Kidney tubule cell (primary cell): Measurements from ENCODE around the gene SMARCC1.
A peak's percentile ranks its signal among the peaks of the same experiment; 100 is the strongest.

ENCODE experiments used
- DNase-seq: peaks from one replicate; pipeline ENCODE4 v3.0.0-alpha.2; 2018; ENCODE audit warnings: low spot score

Gene SMARCC1

DNA sequence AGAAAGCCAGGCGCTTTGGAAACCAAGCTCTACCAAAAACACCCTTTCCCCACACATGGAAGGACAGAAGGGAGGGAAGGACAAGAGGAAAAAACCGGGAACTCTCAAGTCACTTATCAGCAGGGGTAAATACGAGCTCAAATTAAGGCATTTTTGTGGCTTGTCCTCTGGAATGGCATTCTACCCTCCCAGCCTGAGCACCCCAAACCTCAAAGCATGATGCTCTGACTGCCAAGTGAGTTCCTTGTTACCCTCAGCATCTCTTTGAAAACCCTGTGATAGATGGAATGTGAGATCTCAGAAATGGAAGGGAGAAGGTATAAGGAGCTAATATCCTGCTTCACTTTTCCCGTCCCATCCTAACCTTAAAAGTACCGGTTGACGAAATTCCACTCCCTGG is 194.9 kb downstream of the SMARCC1 start:
- no peak for DNase-seq

DNA sequence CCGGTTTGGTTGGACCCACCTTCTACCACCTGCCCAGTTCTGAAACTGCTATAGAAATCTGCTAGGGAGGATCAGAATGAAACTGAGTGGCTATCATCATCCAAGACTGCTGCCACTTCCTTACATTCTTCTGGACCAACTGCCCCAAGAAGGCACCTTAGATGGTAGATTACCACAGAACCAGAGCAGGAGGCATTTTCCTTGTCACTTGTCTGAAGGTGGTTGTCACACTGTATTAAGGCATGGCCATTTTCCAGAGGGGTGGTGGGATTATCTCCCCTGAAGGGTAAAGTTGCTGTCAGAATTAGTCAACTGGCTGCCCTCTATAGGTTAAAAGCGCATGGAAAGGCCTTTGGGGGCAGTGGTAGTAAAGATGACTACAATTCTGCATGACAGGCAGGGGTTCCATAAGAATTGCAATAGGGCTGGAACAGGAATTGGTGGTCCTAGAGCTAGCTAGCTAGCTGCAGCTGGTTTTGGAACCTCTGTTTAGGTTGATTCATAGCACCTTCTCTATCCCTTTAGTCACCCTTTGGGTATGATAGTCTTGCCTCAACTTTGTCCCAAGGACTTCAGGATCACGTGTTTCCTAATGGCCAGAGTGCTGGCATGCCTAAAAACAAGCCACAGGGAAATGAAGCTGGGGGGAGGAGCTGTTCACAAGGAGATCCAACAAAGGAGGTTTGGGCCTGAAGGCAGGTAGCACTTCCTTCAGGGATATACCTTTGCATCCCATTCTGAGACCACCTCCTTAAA is 198.2 kb downstream of the SMARCC1 start:
- DNase-seq = peak; percentile 20

DNA sequence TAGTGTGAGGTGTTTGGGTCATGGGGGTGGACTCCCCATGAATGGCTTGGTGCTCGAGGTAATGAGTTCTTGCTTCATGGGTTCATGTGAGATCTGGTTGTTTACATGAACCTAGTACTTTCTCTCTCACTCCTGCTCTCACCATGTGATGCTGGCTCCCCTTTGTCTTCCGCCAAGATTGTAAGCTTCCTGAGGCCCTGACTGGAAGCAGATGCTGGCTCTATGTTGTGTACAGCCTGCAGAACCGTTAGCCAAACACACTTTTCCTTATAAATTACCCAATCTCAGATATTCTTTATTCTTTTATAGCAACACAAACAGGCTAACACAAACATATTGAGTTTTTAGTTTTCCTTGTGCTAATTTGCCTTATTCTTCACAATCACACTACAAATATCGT is 199.9 kb downstream of the SMARCC1 start:
- no peak for DNase-seq

DNA sequence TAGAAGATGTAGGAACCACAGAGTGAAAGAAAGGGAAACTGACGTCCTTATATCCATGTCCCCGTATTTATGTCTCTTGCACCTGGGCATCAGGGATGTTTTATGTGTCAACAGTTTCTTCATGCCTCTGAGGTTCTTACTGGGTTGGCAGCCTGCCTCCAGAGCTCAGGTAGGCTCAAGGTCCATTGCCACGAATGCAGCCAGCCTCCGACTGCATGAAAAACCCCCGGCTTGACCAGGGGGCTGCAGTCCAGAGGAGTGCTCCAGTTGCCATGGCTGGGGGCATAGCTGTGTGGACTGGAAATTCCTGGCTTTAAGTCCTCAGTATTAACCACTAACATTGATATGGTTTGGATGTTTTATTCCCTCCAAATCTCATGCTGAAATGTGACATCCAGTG is 200.3 kb downstream of the SMARCC1 start:
- no peak for DNase-seq

DNA sequence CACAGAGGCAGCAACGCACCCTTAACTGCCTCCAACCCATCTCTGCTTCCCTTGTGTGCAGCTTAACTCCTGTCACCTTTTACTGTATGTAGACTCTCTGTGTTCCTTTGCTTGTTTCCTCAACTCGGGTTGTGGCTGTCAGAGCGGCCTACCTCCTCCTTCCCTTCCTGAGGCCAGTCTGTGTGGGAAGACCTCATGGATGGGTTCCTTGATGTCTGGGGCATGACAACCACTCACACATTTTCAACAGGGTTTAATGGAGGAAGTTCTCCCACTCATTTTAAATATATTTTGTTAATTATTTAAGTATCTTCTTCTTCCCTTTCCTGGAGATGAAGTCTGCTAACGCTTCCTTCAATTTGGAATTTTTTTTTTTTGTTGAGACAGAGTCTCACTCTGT is 201.2 kb downstream of the SMARCC1 start:
- no peak for DNase-seq

DNA sequence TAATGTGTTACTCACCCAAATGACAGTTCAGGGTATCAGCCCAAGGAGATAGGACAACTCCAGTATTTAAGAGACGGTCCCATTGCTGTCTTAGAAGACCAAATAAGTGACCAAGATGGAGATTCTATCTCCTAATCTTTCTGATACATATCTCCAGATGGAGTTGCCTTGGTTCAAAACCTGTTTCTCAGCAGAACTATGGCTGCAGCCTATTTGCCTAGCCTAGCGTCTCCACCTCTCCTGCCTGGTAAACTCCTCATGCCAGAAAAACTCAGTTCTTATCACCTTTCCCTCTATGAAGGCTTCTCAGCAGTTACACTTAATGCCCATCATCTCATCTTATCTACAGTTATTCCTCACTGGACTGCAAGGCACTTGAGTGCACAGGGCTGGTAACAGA is 201.8 kb downstream of the SMARCC1 start:
- no peak for DNase-seq

GRCh38 chr3:47578691-47579632 is 202.7 kb downstream of the SMARCC1 start, which contains the start of gene CSPG5:
CSPG5 (minus strand) TSS chr3:47578865; CDS start chr3:47578693, 172 bp downstream.
- DNase-seq = no peak

DNA sequence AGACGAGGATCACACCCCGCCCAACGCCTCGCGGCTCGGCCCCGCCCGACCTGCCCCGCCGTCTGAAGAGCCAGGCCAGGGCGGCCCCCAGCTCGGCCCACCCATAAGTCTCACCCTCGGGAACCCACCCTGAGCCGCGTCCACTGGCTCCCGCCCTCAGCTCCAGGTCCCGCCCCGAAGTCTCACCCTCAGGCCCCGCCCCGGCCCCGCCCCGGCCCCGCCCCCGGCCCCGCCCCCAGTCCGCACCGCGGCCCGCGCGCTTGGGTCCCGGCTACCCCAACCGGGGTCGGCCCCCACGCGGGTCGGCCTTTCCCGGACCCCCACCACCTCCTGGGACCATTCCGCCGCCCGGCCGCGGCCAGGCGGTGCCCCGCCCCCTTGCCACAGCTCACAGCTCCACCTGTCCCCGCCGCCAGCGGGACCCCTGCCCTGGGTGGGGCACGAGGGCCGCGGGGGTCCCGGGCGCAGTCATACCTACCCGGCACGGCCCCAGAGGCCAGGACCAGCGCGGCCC is 203.5 kb downstream of the SMARCC1 start:
- DNase-seq = no peak

DNA sequence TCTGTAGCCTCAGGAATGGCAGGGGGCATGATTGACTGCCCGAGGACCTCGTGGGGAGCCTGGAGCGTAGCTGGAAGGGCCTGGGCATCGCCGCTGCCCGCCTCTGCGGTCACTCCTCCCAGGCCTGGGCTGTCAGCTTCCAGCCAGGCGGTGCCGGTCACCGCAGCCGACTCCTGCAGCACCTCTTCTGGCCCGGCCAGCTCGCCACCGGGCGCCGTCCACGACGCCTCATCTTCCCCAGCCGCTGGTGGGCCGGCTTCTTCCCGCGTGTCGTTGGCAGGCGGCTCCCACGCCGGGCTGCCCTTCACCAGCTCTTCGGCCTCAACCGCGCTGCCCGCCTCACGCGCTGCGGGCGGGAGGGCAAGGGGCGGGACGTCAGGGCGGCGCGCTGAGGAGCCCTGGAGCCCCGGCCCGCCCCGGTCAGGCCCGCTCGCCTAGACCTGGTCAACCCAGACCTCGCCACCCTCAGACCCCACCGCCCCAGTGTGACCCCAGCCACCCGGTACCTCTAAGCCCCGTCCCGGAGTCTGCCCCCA is 204.0 kb downstream of the SMARCC1 start:
- no peak for DNase-seq

DNA sequence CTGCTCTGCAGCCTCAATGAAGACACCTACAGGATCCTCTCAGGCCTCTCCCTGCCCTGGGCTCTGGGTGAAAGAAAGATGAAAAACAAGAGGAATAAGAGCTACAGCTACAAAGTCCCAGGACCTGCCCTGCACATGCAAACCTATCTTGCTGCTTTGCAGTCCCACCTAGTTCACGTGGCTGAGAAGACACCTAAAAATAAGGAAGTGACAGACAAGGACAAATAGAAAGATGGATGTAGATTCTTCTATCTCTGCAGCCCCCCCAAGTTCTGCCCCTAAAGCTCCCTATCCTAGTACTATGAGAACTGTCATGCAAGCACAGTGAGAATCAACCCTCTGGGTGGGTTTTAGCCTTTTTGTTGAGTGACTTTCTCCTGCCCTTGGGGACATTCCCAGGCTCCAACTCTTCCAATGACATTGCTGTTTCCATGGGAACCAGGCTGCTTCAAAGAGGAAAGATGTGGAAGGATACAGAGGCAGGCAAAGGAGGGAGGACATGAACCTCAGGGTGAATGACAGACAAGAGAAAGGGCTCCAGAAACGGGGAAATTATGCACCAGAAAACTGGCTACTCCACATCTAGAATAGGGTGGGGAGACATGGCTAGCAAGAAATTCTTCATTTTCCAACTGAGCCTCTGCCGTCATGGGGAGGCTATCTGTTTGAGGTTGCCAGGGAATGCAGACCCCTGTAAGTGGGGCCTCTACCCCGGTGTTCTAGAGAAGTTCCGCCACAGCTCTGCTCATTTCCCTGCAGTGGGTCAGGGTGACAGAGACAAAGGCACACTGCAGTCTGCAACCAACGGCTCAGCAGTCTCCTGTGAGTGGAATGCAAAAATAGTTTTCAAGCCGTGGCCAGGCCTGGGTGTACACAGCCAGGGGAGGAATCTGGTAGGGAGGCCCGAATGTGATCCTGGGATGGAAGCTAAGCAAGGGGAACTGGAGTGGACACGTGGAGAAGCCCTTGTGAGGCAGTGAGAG is 208.2 kb downstream of the SMARCC1 start:
- DNase-seq = no peak

GRCh38 chr3:47571391-47572175 is 210.1 kb downstream of the SMARCC1 start:
- DNase-seq = no peak

DNA sequence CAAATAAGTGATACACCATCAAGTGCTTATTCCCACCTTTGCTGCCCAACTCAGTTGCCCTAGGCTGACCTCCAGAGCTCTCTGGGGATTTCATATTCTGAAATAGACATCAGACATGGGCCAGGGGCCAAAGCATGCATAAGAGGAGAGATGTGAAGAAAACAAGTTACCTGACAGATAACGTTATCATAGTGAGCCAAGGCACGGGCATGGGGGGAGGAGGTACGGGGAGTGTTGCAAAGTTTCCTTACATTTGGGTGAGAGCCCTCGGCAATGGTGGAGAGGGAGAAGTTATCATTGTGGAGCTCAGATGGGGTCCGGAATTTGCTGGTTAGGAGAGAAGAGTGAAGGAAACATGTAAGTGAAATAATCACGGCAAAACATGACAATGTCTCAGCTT is 212.8 kb downstream of the SMARCC1 start:
- DNase-seq = no peak

- DNase-seq = no peak
Observed at GRCh38 chr3:47567149-47567548, 214.5 kb downstream of the SMARCC1 start.

DNA sequence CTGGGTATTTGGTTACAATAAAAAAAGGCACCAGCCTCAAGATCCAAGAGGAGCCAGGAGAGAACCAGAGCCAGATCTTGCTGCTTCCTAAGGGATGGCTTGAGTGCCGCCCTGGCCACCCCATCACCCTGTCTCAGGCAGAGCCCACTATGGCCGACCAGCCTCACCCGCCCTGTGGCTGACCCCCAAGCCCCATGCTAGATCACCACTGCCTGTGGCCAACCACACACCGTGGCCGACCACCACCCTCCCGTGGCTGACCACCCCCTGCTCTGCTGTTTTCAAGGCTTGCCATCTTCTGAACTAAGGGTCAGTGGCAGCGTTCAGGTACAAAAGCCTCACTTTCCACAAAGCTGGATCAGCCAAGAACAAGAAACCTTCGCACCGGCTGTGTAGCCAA is 215.0 kb downstream of the SMARCC1 start:
- no peak for DNase-seq

- DNase-seq = no peak
Observed at GRCh38 chr3:47565734-47566550, 215.8 kb downstream of the SMARCC1 start.

DNA sequence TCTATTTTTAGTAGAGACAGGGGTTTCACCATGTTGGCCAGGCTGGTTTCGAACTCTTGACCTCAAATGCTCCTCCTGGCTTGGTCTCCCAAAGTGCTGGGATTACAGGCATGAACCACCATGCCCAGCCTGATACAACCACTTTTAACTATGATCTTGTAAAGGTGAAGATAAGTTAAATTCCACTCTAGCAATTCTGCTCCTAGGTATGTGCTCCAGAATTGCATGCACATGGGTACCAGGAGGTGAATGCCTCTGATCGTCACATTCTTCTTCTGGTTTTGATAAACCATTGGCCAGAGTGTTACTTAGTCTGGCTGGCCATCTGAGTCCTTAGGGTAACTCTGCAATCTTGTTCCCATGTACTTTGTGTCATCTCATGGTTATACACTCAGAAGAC is 225.3 kb downstream of the SMARCC1 start:
- no peak for DNase-seq

DNA sequence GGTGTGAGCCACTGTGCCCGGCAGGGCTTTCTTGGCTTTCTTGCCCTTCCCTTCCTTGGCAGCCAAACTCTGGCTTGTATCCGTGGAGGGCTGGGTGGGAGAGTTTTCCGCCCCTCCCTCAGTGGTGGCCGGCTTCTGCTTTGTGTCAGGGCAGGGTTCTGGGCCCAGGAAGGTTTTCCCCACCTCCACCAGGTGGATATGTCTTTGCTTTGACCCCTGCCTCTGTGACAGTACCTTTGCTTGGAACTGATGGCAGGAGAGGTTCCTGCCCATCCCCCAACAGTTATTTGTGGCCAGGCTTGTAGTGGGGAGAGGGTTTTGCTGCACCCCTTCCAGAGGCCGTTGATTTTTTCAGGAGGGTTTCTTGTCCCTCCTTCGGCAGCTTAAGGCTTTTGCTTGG is 227.4 kb downstream of the SMARCC1 start:
- DNase-seq = no peak

DNA sequence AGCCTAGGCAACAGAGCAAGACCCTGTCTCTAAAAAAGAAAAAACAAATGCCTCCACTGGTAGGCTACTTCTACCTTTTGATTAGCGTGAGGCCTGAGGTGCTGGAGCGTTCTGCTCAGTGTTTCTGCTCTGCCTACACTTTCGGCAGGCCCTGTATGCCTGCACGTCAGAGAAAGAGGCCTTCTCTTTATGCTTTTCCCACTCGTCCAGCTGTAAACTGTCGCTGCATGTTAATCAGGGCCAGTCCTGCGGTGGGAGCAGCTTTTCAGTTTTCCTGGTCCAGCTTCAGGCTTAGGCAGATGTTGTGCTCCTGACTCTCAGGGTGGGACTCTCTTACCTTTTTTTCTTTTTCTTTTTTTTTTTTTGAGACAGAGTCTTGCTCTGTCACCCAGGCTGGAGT is 228.3 kb downstream of the SMARCC1 start:
- no peak for DNase-seq

DNA sequence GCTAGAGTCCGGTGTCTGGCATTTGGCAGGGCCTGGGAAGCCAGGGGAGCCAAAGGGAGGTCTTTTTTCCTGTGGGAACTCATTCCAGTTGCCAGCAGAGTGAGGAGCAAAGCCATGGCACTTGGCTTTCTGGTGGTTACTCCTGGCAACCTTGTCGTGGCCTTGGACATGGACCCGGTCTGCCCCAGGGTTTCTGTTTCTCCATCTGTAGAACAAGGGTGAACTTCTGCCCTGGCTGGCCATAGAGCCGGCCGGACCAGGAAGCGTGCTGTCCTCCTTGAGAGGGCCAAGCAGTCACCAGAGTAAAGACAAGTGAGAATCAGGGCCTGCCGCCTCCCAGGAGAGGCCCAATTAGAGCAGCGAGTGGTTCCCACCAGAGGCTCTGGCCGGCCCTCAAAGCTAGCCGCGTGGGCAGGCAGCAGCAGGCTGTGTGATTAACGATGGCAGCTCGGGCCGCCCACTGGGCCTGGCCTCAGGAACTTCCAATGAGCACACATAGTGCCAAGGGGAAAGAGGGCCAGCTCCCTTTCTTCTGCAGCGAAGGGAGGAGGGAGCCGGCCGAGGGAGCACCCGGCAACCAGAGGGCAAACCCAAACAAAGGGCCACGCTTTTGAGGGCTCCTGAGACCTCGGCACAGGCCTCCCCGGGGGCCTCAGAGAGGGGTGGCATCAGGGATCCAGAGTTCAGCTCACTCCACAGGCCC is 239.1 kb downstream of the SMARCC1 start:
- DNase-seq = no peak
